ENCODE results near the gene MAML2. TPM values are rescaled to one million over a fixed set of nuclear protein-coding genes. Genes with fewer than 3 reads are reported as not detected.
A peak's percentile ranks its signal among the peaks of the same experiment; 100 is the strongest.

MAML2 gene
- total RNA-seq, 4 donors from 2014 or later = 20.0 to 33.7 (median 23.2) TPM

DNA sequence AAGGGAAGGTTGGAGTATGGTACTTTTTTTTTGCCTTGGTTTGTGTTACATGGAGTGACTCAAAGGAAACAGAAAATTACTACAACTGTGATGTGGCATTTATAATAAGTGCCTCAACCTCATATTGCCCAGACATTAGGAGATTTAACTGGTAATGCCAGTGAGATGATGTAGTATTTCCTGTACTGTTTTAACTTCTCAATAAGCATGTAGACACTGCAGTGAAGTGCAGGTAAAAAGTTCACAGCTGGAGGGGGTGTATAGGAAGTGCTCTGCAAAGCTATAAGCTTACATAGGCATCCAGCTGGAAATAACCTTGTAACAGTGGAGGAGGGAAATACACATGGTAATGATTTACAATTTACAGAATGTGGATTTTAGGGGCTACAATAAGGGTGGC lies 280.9 kb downstream of the MAML2 start:
- H3K4me1 ChIP-seq = peaks cover 0 to 47% (median 34%) of the 10 kb centered on the region in 4 donors
- no peaks in the 10 kb centered on the region for H3K27me3 ChIP-seq
- no peaks in the 10 kb centered on the region for H3K36me3 ChIP-seq
- TF ChIP-seq POLR2AphosphoS5 (IDR thresholded peaks at IDR 0.05) = no peak
- TF ChIP-seq, protein P1, sequence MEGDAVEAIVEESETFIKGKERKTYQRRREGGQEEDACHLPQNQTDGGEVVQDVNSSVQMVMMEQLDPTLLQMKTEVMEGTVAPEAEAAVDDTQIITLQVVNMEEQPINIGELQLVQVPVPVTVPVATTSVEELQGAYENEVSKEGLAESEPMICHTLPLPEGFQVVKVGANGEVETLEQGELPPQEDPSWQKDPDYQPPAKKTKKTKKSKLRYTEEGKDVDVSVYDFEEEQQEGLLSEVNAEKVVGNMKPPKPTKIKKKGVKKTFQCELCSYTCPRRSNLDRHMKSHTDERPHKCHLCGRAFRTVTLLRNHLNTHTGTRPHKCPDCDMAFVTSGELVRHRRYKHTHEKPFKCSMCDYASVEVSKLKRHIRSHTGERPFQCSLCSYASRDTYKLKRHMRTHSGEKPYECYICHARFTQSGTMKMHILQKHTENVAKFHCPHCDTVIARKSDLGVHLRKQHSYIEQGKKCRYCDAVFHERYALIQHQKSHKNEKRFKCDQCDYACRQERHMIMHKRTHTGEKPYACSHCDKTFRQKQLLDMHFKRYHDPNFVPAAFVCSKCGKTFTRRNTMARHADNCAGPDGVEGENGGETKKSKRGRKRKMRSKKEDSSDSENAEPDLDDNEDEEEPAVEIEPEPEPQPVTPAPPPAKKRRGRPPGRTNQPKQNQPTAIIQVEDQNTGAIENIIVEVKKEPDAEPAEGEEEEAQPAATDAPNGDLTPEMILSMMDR (IDR thresholded peaks at IDR 0.05) = no peak
- TF ChIP-seq EP300 (IDR thresholded peaks at IDR 0.05) = no peak
- H3K4me3 ChIP-seq = no peak overlapping the region
- intact Hi-C loops (cut with DNase I) = no loop called here
- no peaks in the 10 kb centered on the region for H3K9me3 ChIP-seq
- H3K27ac ChIP-seq (replicated peaks in 1 of 4) = no peak overlapping the region
- no peak for DNase-seq (ENCODE audit: extremely low spot score)

GRCh38 chr11:96061730-96062129 lies 281.3 kb downstream of the MAML2 start:
- no peaks in the 10 kb centered on the region for H3K36me3 ChIP-seq
- no peak overlapping the region for H3K4me3 ChIP-seq
- H3K9me3 ChIP-seq = no peaks in the 10 kb centered on the region
- H3K27ac ChIP-seq (replicated peaks in 1 of 4) = peak overlapping the region in 1 of 4 donors; percentile 34
- WGBS = 92% methylated on average over 3 of the region's 3 CpGs
- peaks cover 0 to 47% (median 36%) of the 10 kb centered on the region in 4 donors for H3K4me1 ChIP-seq
- intact Hi-C loops (cut with DNase I) = no loop called here
- H3K27me3 ChIP-seq = no peaks in the 10 kb centered on the region
- TF ChIP-seq POLR2AphosphoS5 (IDR thresholded peaks at IDR 0.05) (no peak), POLR2A (IDR thresholded peaks at IDR 0.05; ENCODE audit: low read depth) (no peak), EP300 (IDR thresholded peaks at IDR 0.05) (no peak)
- TF ChIP-seq, protein P1 (IDR thresholded peaks at IDR 0.05) = no peak
- no peak for DNase-seq (ENCODE audit: extremely low spot score)

DNA sequence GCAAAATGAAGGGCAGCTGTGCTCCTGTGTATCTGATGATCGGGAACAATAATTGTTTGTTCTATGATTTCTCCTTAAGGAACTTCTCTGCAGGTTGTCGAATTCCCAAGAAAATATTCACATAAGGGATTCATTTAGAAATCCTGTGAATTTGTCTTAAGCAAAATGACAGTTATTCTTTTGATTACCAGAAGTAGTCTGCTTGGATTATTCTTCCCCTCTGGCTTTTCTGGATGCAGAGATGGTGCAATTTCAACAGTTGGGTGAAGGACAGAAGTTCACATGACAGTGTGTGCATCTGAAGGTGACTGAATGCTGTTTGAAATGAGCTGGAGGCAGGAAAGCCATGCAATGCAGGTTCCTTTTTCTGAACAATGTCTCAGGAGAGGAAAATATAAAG lies 281.9 kb downstream of the MAML2 start:
- TF ChIP-seq, protein P1 (IDR thresholded peaks at IDR 0.05) = no peak
- TF ChIP-seq POLR2A (IDR thresholded peaks at IDR 0.05; ENCODE audit: low read depth) = no peak
- no peak for TF ChIP-seq POLR2AphosphoS5 (IDR thresholded peaks at IDR 0.05)
- TF ChIP-seq EP300 (IDR thresholded peaks at IDR 0.05) = no peak
- intact Hi-C loops (cut with DNase I) = no loop called here
- peaks cover 0 to 52% (median 40%) of the 10 kb centered on the region in 4 donors for H3K4me1 ChIP-seq
- no peaks in the 10 kb centered on the region for H3K9me3 ChIP-seq
- H3K36me3 ChIP-seq = no peaks in the 10 kb centered on the region
- no peaks in the 10 kb centered on the region for H3K27me3 ChIP-seq
- H3K27ac ChIP-seq (replicated peaks in 1 of 4) = peak overlapping the region; percentile 9 to 62 (median 35)
- no peak overlapping the region for H3K4me3 ChIP-seq
- 59% methylated on average over 2 of the region's 2 CpGs for WGBS
- no peak for DNase-seq (ENCODE audit: extremely low spot score)

- no peak for DNase-seq (ENCODE audit: extremely low spot score)
- 32% methylated on average over 2 of the region's 2 CpGs for WGBS
- Histone ChIP-seq H3K27me3 (no peaks in the 10 kb centered on the region), H3K9me3 (no peaks in the 10 kb centered on the region), H3K36me3 (no peaks in the 10 kb centered on the region), H3K4me3 (no peak overlapping the region), H3K4me1 (peaks cover 0 to 76% (median 67%) of the 10 kb centered on the region in 4 donors), H3K27ac (replicated peaks in 1 of 4) (peak overlapping the region; percentile 35 to 65 (median 50))
- intact Hi-C loops (cut with DNase I) = loop anchor here (10.0 kb wide), 1 partner anchor 187 kb away; no protein-coding TSS in a partner anchor
- TF ChIP-seq POLR2A (IDR thresholded peaks at IDR 0.05; ENCODE audit: low read depth) (no peak), POLR2AphosphoS5 (IDR thresholded peaks at IDR 0.05) (no peak), EP300 (IDR thresholded peaks at IDR 0.05) (no peak)
- TF ChIP-seq, protein P1 (IDR thresholded peaks at IDR 0.05) = no peak
These were observed 285.5 kb downstream of the MAML2 start for GRCh38 chr11:96057502-96057901.

- 95% methylated on average over 2 of the region's 2 CpGs for WGBS
- intact Hi-C loops (cut with DNase I) = loop anchor here (10.0 kb wide), 1 partner anchor 188 kb away; no protein-coding TSS in a partner anchor
- Histone ChIP-seq H3K27ac (replicated peaks in 1 of 4) (peak overlapping the region in 3 of 4 donors; percentile 47 to 65 (median 53)), H3K36me3 (no peaks in the 10 kb centered on the region), H3K9me3 (no peaks in the 10 kb centered on the region), H3K27me3 (no peaks in the 10 kb centered on the region), H3K4me1 (peaks cover 0 to 72% (median 63%) of the 10 kb centered on the region in 4 donors), H3K4me3 (no peak overlapping the region)
- TF ChIP-seq EP300 (IDR thresholded peaks at IDR 0.05) = no peak
- TF ChIP-seq, protein P1 (IDR thresholded peaks at IDR 0.05) = no peak
- no peak for TF ChIP-seq POLR2AphosphoS5 (IDR thresholded peaks at IDR 0.05)
- TF ChIP-seq POLR2A (IDR thresholded peaks at IDR 0.05; ENCODE audit: low read depth) = no peak
- no peak for DNase-seq (ENCODE audit: extremely low spot score)
These were observed 286.4 kb downstream of the MAML2 start for GRCh38 chr11:96056576-96056975.

Measured in esophagus muscularis mucosa (tissue), 4 donors.